Measurements from ENCODE around the gene KISS1.

DNA sequence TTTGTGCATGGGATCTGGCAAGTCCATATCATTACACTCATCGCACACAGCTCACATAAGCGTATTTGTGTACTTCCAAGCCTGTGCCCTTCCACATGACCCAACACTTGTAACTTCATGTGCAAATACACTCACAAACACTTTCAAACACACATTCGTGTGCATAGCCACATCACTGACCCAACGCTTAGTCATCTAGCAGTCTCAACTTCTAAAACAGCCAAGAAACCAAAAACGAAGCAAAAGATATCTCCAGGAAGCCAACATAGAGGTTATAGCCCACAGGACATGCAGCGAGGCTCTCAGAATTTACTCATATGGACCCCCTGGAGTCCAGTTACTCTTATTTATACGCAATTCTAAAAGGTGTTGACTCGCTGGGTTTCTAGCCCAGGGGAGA is 28.4 kb upstream of the KISS1 start:
- no peak for TF ChIP-seq CTCF (IDR thresholded peaks at IDR 0.05; ENCODE audit: low read depth, low read length)
- TF ChIP-seq POLR2A (IDR thresholded peaks at IDR 0.05; ENCODE audit: extremely low read depth, insufficient read length), result no peak
- no peak for TF ChIP-seq MAX (IDR thresholded peaks at IDR 0.05; ENCODE audit: low read depth, low read length)
